Fibroblast of the aortic adventitia (primary cell): ENCODE data around the gene KCNJ8. TPM values are rescaled to one million over a fixed set of nuclear protein-coding genes. Genes with fewer than 3 reads are reported as not detected.

Experiments
- DNase-seq: peaks from one replicate; pipeline ENCODE4 v3.0.0-alpha.2; 2010; ENCODE audit warnings: low read depth
- H3K4me3 ChIP-seq: 2 replicates; pipeline ENCODE4 v1.5.1; 2011; ENCODE audit warnings: low read depth, mild to moderate bottlenecking, control low read depth, low read length, moderate library complexity
- total RNA-seq: library from RNA; depleted of rRNA; stranded (reverse); fragments of >200 nt; gene quantifications from 2 replicates; pipeline ENCODE4 v1.2.3, GENCODE V29; 2012; ENCODE audit warnings: low replicate concordance
- TF ChIP-seq, protein P1 (sequence below): IDR thresholded peaks from 2 replicates; pipeline ENCODE4 v1.5.1; 2011; ENCODE audit warnings: mild to moderate bottlenecking, low read length, control low read depth, inconsistent platforms; ENCODE audit not compliant: insufficient read depth

KCNJ8 gene
- total RNA-seq, 1 donor: 5.6 TPM

DNA sequence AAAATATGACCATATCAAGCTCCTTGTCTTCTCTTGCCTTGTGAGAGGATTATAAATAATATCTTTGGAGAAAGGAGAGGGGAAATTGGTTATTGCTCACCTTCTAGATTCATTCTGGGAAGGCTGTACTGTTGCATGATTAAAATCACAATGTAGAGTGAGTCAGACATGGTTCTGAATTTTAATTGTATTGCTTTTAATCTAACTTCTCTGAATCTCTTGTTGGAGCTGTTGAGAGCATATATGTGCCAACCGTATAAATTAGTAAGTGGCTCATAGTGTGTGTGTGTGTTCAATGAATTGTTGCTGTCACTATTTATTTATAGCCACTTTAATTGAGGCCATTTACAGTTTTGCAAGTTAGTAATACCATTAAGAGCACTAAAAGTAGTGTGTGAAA is 56.1 kb downstream of the KCNJ8 start:
- TF ChIP-seq, protein P1, sequence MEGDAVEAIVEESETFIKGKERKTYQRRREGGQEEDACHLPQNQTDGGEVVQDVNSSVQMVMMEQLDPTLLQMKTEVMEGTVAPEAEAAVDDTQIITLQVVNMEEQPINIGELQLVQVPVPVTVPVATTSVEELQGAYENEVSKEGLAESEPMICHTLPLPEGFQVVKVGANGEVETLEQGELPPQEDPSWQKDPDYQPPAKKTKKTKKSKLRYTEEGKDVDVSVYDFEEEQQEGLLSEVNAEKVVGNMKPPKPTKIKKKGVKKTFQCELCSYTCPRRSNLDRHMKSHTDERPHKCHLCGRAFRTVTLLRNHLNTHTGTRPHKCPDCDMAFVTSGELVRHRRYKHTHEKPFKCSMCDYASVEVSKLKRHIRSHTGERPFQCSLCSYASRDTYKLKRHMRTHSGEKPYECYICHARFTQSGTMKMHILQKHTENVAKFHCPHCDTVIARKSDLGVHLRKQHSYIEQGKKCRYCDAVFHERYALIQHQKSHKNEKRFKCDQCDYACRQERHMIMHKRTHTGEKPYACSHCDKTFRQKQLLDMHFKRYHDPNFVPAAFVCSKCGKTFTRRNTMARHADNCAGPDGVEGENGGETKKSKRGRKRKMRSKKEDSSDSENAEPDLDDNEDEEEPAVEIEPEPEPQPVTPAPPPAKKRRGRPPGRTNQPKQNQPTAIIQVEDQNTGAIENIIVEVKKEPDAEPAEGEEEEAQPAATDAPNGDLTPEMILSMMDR: no peak
- no peak for DNase-seq
- no peak overlapping the region for H3K4me3 ChIP-seq

- TF ChIP-seq, protein P1: no peak
- no peak for DNase-seq
- no peak overlapping the region for H3K4me3 ChIP-seq
These were observed 56.7 kb downstream of the KCNJ8 start for GRCh38 chr12:21717767-21718166.

DNA sequence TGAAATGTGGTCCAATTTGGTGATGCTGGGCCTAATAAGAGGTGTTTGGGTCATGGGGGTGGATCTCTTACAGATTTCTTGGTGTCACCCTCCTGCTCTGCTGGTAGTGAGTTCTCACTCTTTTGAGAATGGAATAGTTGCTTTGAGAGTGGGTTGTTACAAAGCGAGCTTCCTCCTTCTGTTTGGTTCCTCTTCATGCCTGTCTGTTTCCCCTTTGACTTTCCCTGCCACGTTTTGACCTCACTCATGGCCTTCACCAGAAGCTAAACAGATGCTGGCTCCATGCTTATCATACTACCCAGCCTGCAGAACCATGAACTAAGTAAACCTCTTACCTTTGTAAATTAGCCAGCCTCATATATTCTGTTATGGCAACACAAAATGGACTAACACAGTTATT is 59.1 kb downstream of the KCNJ8 start:
- TF ChIP-seq, protein P1: no peak
- H3K4me3 ChIP-seq: no peak overlapping the region
- DNase-seq: no peak

Other genes with a start within 250 kb of the KCNJ8 start
- gene SPX, start 248.4 kb downstream of the KCNJ8 start, total RNA-seq: 0.54 and 0.82 TPM in 2 replicates
- gene GYS2, start 169.9 kb downstream of the KCNJ8 start, total RNA-seq: not detected in 2 replicates
- gene LDHB, start 116.9 kb downstream of the KCNJ8 start, total RNA-seq: 579 and 828 TPM in 2 replicates
- gene ABCC9, start 166.7 kb upstream of the KCNJ8 start, total RNA-seq: 20.0 and 20.3 TPM in 2 replicates